Upper lobe of left lung (tissue), 6 donors: ENCODE data around the gene C1QTNF12. TPM values are rescaled to one million over a fixed set of nuclear protein-coding genes. Genes with fewer than 3 reads are reported as not detected.
"Not testable (repeated sequence)": the region's sequence is repeated elsewhere in the genome, so short reads cannot be mapped to it uniquely, and the experiment has no call there.

Experiments
- ATAC-seq, 2 donors: fragments of 200-7000 bp; cut with Tn5 transposase; one replicate each; pipeline ENCODE4 v1.9.1; 2022; ENCODE audit warnings: mild to moderate bottlenecking in 2 of 2, moderate library complexity in 2 of 2; ENCODE audit not compliant: low FRiP score in 2 of 2
- DNase-seq, 2 donors: peaks; one replicate each; pipeline ENCODE4 v3.0.0-alpha.2; 2019 to 2020
- H3K27ac ChIP-seq, 4 donors: fragments of 200-600 bp; sonication (generic); one replicate each; pipeline ENCODE4 v1.5.1; 2016 to 2019
- H3K27me3 ChIP-seq, 4 donors: fragments of 200-600 bp; sonication (generic); one replicate each; pipeline ENCODE4 v1.5.1; 2017 to 2019
- H3K36me3 ChIP-seq, 4 donors: fragments of 200-600 bp; sonication (generic); one replicate each; pipeline ENCODE4 v1.5.1; 2016 to 2019
- H3K4me1 ChIP-seq, 4 donors: fragments of 200-600 bp; sonication (generic); one replicate each; pipeline ENCODE4 v1.5.1; 2018 to 2019
- H3K4me3 ChIP-seq, 4 donors: fragments of 200-600 bp; sonication (generic); one replicate each; pipeline ENCODE4 v1.5.1; 2017 to 2019; ENCODE audit warnings: mild to moderate bottlenecking in 2 of 4, moderate library complexity in 1 of 4
- H3K9me3 ChIP-seq, 4 donors: fragments of 200-600 bp; sonication (generic); one replicate each; pipeline ENCODE4 v1.5.1; 2018 to 2019
- CTCF ChIP-seq, 6 experiments: fragments of 450-650 bp in 4 of 6; fragments of 200-600 bp in 2 of 6; sonication (generic) in 2 of 6; IDR thresholded peaks; one replicate each; pipeline ENCODE4 v1.5.1; 2016 to 2019; ENCODE audit warnings: antibody characterized with exemption in 6 of 6
- EP300 ChIP-seq, 4 donors: sonication (generic); formaldehyde crosslinking; IDR thresholded peaks; one replicate each; pipeline ENCODE4 v1.5.1; 2017; ENCODE audit warnings: antibody characterized with exemption in 4 of 4, control low read depth in 2 of 4
- POLR2A ChIP-seq, 4 donors: fragments of 450-650 bp; IDR thresholded peaks; one replicate each; pipeline ENCODE4 v1.5.1; 2016 to 2017; ENCODE audit warnings: antibody characterized with exemption in 4 of 4, mild to moderate bottlenecking in 2 of 4
- POLR2AphosphoS5 ChIP-seq, 2 donors: sonication (generic); formaldehyde crosslinking; IDR thresholded peaks; one replicate each; pipeline ENCODE4 v1.5.1; 2017; ENCODE audit warnings: antibody characterized with exemption in 2 of 2
- WGBS, 2 donors: methylation state at CpG; one replicate each; pipeline ENCODE4 v1.1.5; 2017 to 2018; 5-methylcytosine and 5-hydroxymethylcytosine counted together
- total RNA-seq, 6 donors: library from RNA; depleted of rRNA in 4 of 6; stranded (reverse); fragments of >200 nt in 4 of 6; gene quantifications; one replicate each; pipeline versions ENCODE4 v1.1.0 to v1.2.1, GENCODE V29; 2016 to 2021
- donor health status: DM: no; HTN: no; CAD: no; lungs with moderate emphysema.
- donor health status: DM: no; HTN: yes; CAD: no; lungs with severe emphysema.

C1QTNF12 gene
- total RNA-seq, 6 donors from 2014 or later, result 1.9 to 6.3 (median 2.8) TPM; not detected in 2

- H3K4me1 ChIP-seq, result peaks cover 0 to 3% (median under 1%) of the 10 kb centered on the region in 4 donors
- H3K27me3 ChIP-seq, result no peaks in the 10 kb centered on the region
- TF ChIP-seq POLR2AphosphoS5 (IDR thresholded peaks at IDR 0.05) (no peak), POLR2A (IDR thresholded peaks at IDR 0.05) (no peak), EP300 (IDR thresholded peaks at IDR 0.05) (no peak), CTCF (IDR thresholded peaks at IDR 0.05) (no peak)
- no peak for DNase-seq
- H3K27ac ChIP-seq, result no peak overlapping the region
- no peaks in the 10 kb centered on the region for H3K9me3 ChIP-seq
- peaks cover 21 to 53% (median 38%) of the 10 kb centered on the region in 4 donors for H3K36me3 ChIP-seq
- no peak for ATAC-seq
- no peak overlapping the region for H3K4me3 ChIP-seq
- WGBS, 2 donors, result 87 to 93% methylated on average over 12 of the region's 12 CpGs
Measured at GRCh38 chr1:1253314-1253713, 6.8 kb upstream of the C1QTNF12 start.

- no peak overlapping the region for H3K4me3 ChIP-seq
Measured at GRCh38 chr1:1250786-1251284, 4.3 kb upstream of the C1QTNF12 start.

DNA sequence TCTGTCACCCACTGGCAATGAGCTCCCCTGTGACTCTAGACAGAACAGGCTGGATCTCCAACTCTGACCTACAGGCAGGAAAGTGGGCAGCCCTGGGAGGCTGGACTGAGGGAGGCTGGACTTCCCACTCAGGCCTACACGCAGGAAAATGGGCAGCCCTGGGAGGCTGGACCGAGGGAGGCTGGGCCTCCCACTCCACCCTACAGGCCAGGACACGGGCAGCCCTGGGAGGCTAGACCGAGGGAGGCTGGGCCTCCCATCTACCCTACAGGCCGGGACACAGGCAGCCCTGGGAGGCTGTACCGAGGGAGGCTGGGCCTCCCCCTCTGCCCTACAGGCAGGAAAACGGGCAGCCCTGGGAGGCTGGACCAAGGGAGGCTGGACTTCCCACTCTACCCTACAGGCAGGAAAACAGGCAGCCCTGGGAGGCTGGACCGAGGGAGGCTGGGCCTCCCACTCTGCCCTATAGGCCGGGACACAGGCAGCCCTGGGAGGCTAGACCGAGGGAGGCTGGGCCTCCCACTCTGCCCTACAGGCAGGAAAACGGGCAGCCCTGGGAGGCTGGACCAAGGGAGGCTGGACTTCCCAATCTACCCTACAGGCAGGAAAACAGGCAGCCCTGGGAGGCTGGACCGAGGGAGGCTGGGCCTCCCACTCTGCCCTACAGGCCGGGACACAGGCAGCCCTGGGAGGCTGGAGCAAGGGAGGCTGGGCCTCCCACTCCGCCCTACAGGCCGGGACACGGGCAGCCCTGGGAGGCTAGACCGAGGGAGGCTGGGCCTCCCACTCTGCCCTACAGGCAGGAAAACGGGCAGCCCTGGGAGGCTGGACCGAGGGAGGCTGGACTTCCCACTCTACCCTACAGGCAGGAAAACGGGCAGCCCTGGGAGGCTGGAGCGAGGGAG lies 1.7 kb upstream of the C1QTNF12 start:
- DNase-seq, ATAC-seq, H3K9me3 ChIP-seq, H3K4me3 ChIP-seq, H3K27ac ChIP-seq: not testable (repeated sequence)
- WGBS, 2 donors, result 76 to 93% methylated on average over 3 to 13 of the region's 21 CpGs
- Histone ChIP-seq H3K4me1 (peaks cover 5 to 23% (median 9%) of the 10 kb centered on the region in 4 donors), H3K27me3 (peaks cover 0 to 25% (median 12%) of the 10 kb centered on the region in 4 donors), H3K36me3 (peaks cover 0 to 13% (median 5%) of the 10 kb centered on the region in 4 donors)

More at GRCh38 chr1:1250786-1251284, 4.3 kb upstream of the C1QTNF12 start:
- Histone ChIP-seq H3K27me3 (peaks cover 0 to 19% (median 8%) of the 10 kb centered on the region in 4 donors), H3K36me3 (peaks cover 16 to 39% (median 27%) of the 10 kb centered on the region in 4 donors), H3K27ac (no peak overlapping the region), H3K9me3 (no peaks in the 10 kb centered on the region), H3K4me1 (peaks cover 5 to 16% (median 9%) of the 10 kb centered on the region in 4 donors)
- peak in 1 of 2 donors; percentile 62 for DNase-seq
- no peak for TF ChIP-seq CTCF (IDR thresholded peaks at IDR 0.05)
- no peak for TF ChIP-seq POLR2A (IDR thresholded peaks at IDR 0.05)
- TF ChIP-seq EP300 (IDR thresholded peaks at IDR 0.05), result no peak
- no peak for TF ChIP-seq POLR2AphosphoS5 (IDR thresholded peaks at IDR 0.05)
- no peak for ATAC-seq
- WGBS, 2 donors, result 80 to 82% methylated on average over 6 to 11 of the region's 16 CpGs

GRCh38 chr1:1247341-1247913 lies 905 bp upstream of the C1QTNF12 start:
- Histone ChIP-seq H3K4me3 (no peak overlapping the region), H3K27ac (no peak overlapping the region), H3K27me3 (peaks cover 0 to 25% (median 12%) of the 10 kb centered on the region in 4 donors), H3K4me1 (peaks cover 5 to 23% (median 9%) of the 10 kb centered on the region in 4 donors), H3K36me3 (peaks cover 0 to 8% (median under 1%) of the 10 kb centered on the region in 4 donors), H3K9me3 (no peaks in the 10 kb centered on the region)
- DNase-seq (peak in 1 of 2 donors; percentile 74), ATAC-seq (no peak)
- TF ChIP-seq EP300 (IDR thresholded peaks at IDR 0.05), result no peak
- 72% methylated on average over 21 of the region's 25 CpGs; no CpG with 5 or more reads in 1 of the 2 donors for WGBS, 2 donors

GRCh38 chr1:1245817-1246576 lies 525 bp downstream of the C1QTNF12 start:
- Histone ChIP-seq H3K4me3 (no peak overlapping the region), H3K4me1 (peaks cover 5 to 23% (median 9%) of the 10 kb centered on the region in 4 donors), H3K27ac (no peak overlapping the region), H3K36me3 (no peaks in the 10 kb centered on the region), H3K9me3 (no peaks in the 10 kb centered on the region), H3K27me3 (peaks cover 0 to 25% (median 12%) of the 10 kb centered on the region in 4 donors)
- no peak for ATAC-seq
- peak in 1 of 2 donors; percentile 41 for DNase-seq
- WGBS, 2 donors, result 64 to 89% methylated on average over 5 to 19 of the region's 45 CpGs
- TF ChIP-seq POLR2AphosphoS5 (IDR thresholded peaks at IDR 0.05), result no peak
- no peak for TF ChIP-seq CTCF (IDR thresholded peaks at IDR 0.05)
- TF ChIP-seq EP300 (IDR thresholded peaks at IDR 0.05), result no peak
- no peak for TF ChIP-seq POLR2A (IDR thresholded peaks at IDR 0.05)
